CD4-positive, alpha-beta T cell treated with Interleukin-17A for 4 hours (primary cell): ENCODE results near the gene CEBPB.

ENCODE experiments used
- DNase-seq: peaks from one replicate; pipeline ENCODE4 v3.0.0-alpha.2; 2020; ENCODE audit warnings: mixed read lengths

CEBPB gene

DNA sequence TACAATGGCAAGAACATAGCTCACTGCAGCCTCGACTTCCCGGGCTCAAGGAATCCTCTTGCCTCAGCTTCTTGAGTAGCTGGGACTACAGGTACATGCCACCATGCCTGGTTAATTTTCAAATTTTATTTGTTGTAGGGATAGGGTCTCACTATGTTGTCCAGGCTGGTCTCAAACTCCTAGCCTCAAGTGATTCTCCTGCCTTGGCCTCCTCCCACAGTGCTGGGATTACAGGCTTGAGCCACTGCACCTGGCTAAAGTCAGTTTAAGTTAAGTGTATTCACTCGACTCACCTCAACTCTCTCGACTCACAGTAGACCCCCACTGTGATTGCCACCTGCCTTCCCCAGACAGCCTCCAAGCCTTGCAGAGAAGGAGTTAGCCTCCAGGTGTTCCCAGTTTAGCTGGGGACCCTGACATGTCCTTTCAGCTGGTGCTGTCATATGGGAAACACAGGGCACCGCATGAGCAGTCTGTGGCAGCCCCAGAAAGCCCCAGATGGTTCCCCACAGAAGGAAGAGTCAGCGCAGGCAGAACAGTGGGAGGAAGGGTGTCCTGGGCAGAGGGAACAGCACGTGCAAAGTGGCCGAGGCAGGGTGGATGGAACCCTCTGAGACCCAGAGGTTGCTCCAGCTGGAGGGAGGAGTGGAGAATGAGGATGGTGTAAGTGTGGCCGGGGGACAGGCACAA lies 40.4 kb downstream of the CEBPB start:
- no peak for DNase-seq

DNA sequence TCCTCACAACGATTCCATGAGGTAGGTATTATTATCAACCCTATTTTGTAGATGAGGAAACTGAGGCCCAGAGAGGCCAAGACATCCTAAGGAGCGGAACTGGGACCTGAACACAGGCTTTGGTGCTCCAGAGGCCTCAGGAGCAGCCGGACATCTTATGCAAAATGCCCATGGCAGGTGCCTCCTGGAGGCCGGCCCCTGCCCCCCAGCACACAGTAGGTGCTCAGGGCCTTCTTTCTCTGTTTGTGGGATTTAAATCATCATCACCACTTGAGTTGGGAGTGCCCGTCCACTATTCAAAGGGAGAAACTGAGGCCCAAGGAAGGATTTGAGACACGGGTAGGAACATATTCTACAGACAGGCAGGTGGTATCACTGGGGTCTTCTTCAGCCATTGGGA lies 41.2 kb downstream of the CEBPB start:
- no peak for DNase-seq

DNA sequence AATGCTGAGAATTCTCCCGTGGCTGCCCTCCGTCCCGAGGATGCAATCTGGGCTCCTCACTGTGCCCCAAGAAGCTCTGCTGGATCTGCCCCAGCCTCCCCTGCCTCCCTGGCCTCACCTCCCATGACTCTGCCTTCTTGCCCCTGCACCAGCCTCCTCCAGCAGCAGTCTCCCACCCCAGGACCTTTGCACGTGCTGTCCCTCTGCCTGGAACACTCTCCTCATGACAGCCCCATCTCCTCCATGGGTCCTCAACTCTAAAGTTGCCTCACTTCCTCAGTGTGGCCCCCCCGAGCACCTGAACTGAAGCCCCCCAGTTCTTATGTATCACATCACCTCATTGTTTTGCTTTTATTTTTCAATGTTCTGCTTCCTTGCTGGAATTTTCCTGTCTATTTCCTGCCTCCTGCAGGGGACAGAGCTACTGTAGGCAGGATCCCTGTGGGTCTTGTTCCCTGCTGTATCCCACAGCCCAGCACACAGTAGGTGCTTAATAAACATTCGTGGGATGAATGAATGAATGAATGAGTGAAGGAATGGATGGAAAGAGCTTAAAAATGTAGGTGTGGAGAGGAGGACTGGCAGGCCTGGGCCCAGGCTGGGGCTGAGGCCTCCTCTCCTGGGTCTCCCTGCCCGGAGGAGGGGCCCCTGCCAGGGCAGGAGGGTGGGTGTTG lies 42.2 kb downstream of the CEBPB start:
- no peak for DNase-seq

DNA sequence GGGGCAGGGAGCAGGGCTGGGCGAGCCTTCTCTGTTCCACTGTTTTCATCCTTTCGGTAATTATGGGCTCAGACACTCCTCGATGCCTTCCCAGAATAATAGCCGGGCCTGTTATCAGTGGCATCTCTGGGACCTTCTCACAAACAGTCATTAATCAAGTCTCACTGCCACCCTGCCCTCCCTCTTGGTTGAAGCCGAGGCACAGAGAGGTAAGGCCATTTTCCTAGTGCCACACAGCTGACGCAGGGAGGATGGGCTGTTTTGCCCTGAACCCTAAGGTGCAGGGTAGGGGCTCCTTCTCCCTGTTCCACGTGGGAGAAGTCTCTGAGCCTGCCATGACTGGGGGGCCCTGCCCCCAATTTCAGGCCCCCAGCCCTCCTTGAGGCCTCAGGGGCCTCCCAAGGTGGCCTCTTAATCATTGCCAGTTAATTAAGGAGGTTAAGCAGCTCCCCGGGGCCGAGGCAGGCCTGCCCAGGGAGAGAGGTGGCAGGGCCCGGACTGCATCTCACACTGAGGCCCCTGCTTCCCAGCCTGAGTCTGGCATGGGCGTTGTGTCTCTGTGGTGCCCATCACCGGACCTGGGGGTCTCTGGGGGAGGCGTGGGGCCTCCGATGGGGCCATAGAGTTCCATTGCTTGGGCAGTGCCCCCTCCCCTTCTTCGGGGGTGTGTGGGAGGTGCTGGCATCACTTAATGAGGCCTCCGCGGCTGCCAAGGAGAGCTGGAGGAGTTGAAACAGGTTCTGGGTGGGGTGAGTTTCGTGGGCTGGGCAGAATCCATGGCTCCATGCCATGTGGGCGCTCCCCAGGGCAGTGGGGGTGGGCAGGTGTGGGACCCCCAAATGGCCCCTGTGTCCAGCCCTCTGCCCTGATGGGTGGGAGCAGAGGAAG lies 42.9 kb downstream of the CEBPB start:
- DNase-seq, result no peak

DNA sequence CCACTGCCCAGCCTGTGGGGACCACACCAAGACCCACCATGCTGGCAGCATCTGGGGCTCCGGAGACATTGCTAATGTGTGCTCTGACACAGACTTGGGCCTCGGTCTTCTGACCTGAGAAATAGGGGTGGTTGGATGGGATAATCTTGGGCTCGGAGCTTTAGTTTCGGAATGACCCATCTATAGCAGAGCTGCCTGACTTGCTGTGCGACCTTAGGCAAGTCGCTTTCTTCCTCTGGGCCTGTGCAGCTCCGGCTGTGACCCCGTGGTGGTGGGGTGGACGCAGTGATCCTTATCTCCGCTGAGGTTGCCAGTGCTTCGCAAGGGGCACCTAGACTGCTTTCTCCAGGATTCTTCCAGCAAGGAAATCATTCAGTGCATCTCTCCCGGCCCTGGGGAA lies 43.7 kb downstream of the CEBPB start:
- no peak for DNase-seq

DNA sequence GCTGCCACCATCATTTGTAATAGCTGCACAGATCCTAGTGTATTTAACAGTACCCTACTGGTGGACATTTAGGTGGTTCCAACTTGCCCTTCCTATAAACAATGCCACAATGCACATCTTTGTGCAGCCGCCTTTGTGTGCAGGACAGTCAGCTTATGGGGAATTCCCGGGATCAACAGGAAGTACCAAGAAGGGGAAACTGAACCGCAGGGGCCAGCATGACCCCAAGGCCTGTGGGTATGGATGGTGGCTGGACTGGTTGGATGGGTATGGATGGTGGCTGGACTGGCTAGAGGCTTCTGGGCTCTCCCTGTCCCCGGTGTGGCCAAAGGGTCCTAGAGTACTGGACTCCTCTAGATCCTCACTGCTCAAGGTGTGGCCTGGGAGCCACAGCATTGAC lies 46.7 kb downstream of the CEBPB start:
- DNase-seq, result no peak

DNA sequence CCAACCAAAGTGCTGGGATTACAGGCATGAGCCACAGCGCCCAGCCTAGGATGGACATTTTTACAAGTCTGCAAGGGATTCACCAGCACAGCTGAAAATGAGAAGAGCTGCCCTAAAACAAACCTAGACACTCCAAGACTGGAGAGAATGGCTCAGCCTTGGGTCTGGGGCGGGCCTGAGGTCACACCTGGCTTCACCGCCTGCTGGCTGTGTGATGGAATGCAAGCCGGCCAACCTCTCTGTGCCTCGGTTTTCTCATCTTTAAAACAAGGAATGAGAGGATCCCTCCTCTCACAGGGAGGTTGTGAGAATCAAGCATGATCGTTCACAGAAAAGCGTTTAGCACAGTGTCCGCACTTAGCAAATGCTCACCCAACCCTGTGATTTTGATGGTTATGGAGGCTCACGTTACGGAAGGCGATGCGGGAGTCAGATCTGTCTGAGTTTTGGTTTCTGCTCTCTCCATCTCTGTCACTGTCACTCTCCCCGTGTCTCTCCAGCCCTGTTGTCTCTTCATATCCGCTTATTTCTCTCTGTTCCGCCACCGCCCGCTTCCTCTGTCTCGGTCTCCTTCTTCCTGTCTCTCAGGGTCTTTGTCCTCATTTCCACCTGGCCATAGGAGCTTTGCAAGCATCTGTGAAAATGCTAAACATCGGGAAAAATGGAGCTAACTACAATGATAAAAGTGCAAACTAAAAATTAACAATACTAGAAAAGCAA lies 47.6 kb downstream of the CEBPB start:
- DNase-seq, result no peak

DNA sequence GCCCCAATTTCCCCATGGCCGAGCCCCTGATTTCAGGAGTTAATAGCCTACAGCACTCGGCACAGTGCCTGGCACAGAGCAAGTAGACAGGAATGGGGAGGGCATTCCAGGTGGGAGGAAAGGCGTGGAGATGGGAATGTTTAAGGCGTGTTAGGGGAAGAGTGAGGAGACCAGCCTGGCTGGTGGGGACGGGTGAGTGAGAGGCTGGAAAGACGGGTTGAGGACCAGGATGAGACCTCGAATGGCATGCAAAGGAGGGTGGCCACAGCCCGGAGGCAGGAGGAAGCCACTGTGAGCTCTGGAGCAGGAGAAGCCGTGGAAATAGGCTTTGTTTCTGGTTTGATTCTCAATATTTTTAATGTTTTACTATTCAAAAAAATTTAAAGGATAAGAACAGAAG lies 49.5 kb downstream of the CEBPB start:
- no peak for DNase-seq

DNA sequence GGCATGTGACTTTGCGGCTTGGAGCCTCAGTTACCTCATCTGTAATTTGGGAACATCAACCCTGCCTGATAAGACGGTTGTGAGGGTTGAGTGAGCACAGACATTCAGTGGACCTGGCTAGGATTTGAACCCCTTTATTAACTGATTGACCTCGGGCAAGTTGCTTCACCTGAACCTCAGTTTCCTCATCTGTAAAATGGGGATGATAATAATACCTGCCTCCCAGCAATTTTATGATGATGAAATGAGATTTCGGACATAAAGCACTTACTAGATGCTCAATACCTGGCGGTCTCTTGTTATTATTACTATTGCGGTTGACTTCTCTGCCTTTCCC lies 51.5 kb downstream of the CEBPB start:
- no peak for DNase-seq
